Stimulated activated CD8-positive, alpha-beta memory T cell treated with anti-CD3 and anti-CD28 coated beads, Interleukin-15, amount 100 ng/mL, for 48 hours (primary cell): ENCODE measurements around the gene BRINP1.

Source experiments
- DNase-seq, 2 donors: peaks; one replicate each; pipeline ENCODE4 v3.0.0-alpha.2; 2020; ENCODE audit warnings: low read depth in 2 of 2

Gene BRINP1

DNA sequence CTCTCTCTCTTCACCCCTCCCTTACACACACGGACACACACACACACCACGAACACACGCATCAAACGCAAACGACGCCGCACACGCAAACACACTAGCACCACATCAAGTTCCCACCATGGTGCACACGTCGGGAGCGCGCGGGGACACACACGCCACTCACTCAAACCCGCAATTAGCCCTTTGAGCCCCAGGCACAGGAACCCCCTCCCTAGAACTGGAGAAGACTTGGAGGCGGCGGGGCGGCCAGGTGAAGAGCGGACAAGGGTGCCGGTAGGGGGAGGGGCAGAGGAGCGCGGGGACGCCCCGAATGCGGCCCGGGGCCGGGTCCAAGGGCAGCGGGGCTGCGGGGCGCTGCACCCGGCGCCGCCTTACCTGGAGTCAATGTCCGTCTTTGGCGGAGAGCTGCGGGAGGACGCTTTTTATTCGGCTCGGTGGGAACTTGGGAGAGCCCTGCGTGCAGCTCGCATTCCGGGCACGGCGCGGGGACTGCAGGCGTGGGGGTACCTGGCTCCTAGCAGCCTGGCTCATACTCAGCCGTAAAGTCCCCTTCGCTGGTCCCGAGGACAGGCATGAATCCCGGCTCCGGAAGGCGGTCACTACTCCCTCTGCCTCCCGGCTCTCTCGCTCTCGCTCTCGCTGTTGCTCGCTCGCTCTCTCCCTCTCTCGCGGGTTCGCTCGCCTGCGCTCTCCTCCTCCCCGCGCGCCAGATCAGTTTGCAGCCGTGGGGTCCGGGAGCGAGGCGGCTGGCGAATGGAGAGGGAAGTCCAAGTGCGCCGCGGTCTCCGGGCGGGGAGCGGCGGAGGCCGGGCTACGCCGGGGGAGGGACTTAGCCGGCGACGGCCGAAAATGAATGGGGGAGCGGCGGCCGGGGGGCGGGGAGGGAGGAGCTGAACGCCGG is at the start of gene BRINP1:
TSS of gene BRINP1 (minus strand) at position 755 of the 901 bp plus-strand sequence. CDS start 56,080 bp downstream, outside the sequence.
- DNase-seq: no peak

DNA sequence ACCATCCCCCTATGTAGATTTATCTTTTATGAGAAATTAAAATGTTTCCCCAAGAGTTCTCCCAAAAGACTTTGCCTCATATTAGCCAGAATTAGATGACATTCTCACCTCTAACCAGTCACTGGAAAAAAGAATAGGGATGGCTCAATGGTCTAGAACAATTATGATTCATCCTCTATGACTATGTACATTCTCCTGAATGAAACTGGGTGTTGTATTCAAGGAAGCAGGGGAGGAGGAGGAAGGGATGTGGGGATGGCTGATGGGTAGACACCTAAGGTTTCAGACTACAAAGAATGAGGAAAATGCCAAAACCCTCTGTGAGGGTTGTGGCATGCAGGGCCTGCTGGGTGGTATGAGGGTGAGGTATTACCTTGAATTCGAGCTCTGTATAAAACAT is 49.5 kb upstream of the BRINP1 start:
- DNase-seq: no peak

DNA sequence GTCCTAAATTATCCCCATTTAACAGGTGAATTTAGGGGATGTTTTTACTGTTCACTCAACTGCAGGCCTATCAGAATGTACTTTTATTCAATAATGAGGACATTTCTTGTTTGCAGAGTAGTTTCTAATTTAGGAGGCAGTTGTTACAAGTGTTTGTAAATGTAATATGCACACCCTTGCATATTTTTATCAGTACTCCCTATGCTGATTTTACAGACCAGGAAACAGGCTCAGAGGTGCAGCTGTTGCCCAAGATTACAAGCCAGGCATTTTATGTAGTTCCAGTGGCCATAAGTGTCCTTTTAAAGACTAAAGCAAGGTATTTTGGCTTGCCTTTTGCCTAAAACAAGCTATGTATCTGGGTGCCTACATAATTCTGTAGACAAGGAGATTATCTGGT is 47.6 kb upstream of the BRINP1 start:
- DNase-seq: no peak

GRCh38 chr9:119412399-119412798 is 43.2 kb upstream of the BRINP1 start:
- DNase-seq: no peak

DNA sequence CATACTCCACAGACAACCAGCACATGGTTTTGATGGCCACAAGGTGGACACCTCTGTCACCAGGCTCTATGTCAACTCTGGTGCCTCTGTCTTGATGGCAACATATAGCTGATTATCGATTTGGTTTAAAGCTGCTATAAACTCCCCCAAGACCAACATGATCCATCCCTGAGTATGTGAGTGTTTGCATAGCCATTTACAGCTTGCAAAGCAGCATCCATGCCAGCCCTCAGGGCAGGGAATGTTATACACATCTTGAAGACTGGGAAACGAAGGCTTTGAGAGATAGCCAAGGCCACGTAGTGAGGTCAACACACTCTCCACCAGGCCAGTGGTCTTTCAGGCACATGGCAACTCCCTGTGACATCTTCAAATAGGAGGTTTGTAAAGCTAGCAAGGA is 40.3 kb upstream of the BRINP1 start:
- no peak for DNase-seq

DNA sequence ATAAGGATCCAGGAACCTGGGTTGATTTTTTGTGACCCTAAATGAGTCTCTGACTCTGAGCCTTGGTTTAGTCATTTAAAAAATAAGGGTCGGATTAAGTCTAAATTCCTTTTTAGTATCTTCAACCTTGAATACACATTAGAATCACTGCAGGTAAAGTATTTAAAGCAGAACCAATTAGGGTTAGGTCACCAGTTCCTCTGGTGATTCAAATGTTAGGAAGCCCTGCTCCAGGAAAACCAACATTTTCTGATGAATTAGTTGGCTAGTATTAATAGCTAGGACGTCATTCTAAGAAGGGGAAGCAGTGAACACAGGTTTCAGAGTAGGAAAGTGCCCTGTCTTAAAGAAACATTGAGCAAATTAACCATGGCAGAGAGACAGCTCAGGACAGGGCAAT is 31.4 kb upstream of the BRINP1 start:
- DNase-seq: no peak

- DNase-seq: no peak
These were observed 29.1 kb upstream of the BRINP1 start for GRCh38 chr9:119398350-119398749.

DNA sequence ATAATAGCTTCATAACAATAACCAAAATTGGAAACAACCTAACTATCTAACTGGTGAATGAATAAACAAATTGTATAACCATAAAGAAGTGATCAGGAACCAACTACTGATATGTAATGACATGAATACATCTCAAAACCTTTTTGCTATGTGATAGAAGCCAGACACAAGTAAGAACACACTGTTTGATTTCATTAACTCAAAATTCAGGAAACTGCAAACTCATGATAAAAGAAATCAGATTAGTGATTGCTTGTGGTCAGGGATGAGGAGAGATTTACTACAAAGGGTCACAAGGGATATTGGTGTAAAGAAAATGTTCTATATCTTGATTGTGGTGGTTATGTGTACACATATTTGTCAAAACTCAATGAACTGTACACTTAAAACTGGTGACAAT is 22.6 kb upstream of the BRINP1 start:
- no peak for DNase-seq

DNA sequence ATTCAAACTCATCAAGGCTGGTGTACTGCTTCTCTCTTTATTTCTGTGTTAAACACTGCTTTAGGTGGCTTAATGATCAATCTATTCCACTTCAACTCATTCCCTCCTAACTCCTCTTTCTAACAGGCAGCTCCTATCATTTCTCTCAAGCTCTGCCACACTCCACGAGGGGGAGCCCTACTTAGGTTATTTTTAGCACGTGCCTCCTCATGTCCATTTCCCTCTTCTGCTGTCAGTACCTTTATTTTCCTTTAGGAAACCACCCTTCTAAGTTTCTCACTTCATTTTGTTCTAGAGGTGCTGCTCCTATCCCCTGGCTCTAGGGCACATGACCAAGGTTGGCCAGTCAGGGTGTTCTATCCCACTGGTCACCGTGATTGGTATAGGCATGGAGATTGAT is 6.7 kb upstream of the BRINP1 start:
- DNase-seq: no peak

GRCh38 chr9:119372951-119373350 is 3.7 kb upstream of the BRINP1 start:
- no peak for DNase-seq

DNA sequence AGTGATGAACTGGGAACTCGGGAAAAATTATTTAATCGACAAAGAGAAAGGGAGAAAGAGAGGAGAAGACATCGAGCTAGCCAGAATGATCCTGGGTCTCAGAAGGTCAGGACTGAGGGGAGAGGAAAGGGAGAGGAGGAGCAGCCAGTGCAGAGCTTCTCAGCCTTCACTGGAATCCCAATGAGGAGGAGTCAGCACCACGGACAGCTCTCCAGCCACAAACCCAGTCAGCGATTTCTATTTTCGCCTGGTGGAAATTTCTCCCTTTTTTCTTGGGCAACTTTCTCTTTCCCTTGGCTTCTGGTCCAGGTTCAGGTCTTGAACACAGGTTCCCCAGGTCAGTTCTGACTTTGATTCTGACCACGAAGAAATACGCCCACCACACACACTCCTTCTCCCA is 1.6 kb upstream of the BRINP1 start:
- no peak for DNase-seq

DNA sequence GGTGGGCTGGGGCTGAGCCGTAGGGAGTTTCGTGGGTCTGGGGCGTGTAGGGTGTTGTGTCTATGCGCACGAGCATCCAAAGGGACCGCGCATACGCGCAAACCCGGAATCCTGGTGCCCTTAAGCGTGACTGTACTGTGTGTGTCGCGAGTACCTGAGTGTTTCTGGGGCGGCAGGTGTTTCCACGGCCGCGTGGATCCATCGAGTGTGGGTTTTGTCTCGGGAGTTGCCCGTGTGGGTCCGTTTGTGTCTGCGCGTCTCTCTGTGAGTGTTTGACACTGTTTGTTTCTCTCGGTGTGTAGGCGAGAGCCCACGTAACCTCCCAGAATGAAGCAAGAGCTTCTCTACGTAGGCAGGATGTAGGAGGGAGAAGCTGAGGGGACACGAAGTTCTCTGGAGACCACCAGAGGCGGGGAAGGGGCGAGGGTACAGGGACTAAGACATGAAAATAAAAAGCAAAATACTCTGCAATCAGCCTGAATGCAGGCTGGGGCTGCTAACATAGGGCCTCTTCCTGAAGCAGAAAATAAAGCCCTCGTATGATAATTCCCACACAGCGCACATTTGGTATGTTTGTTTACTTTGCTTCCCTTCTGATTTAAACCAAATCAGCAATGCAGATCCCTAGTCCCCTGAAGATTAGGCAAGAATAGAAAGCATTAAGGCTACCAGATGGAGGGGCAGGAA is 588 bp upstream of the BRINP1 start:
- no peak for DNase-seq

- DNase-seq: no peak
These were observed 1.1 kb downstream of the BRINP1 start for GRCh38 chr9:119368179-119368578.

DNA sequence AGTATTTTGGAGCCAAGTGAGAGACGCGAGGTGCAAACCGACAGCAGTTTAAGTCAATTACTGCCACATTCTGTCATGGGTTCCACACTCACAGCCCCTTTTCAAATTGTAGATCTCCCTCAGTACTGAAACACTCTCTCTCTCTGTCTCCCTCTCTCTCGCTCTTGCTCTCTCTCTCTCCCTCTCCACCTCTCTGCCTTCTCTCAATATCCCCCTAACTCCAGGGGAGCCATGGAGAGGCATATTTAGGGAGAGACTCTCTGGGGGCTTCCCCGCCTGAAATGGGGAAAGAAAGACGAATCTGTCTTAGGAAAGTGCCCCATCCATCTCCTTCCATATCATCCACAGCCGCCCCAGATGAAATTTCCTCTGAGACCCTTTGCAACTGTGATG is 1.6 kb downstream of the BRINP1 start:
- DNase-seq: no peak

- DNase-seq: no peak
These were observed 2.1 kb downstream of the BRINP1 start for GRCh38 chr9:119366909-119367682.

- no peak for DNase-seq
These were observed 3.8 kb downstream of the BRINP1 start for GRCh38 chr9:119365291-119366027.

DNA sequence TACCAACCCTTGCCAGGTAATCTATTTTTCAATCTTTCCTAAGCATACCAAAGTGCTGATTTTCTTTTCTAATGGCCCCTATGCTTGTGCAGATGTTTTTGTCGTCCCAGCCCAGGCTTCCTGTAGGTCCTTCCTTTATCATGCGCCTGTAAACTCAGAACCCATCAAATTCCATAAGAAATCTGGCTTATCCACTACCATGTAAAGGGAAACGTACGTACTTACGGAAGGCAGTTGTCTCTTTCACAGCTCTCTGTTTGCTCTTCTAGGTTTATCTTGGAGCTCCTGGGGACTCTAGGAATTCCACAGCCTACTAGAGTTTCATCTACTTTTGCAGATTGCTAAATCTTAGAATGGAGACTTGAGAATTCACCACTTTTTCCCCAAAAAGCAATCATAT is 9.0 kb downstream of the BRINP1 start:
- no peak for DNase-seq

- DNase-seq: no peak
These were observed 11.7 kb downstream of the BRINP1 start for GRCh38 chr9:119357336-119358096.

GRCh38 chr9:119349351-119349825 is 19.8 kb downstream of the BRINP1 start:
- no peak for DNase-seq

DNA sequence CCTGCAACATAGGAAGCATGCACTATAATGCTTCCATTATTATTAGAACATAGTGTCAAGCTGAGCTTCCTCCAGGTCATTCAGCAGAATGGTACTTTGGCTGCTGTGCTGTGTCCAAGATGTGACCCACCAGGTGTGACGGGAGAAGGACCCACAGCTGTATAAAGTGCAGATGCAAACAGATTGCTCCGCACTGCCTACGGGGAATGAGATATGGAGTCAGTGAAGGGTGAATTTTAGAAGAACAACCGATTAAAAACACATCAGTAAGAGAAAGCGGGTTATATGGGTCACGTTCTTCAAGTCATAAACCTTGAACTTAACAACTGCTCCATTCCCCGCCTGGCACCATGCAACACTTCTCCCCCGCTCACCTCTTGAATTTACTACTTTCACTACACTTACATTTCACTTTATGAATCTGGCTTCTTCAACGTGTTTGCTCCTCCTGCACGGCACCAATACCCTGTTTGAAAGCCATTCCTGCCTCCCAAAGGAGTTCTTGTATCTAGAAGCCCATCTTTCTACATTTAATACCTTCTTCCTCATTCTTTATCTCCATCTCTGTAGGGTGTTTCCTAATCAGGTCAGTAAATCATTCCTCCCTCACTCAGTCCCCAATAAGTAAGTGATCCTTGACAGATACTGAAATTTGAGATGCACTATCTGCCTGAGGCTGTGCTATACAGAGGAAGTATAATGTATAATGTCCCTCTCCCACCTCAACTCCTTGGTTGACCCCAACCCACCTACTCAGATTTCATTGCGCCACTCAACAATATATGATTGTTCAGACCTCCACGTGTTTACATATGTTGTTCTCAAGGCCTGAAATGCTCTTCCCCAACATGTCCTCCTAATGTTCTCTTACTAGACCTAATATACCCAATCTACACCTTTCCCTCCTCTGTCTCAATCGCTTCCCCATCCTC is 25.9 kb downstream of the BRINP1 start:
- DNase-seq: no peak
